ENCODE results near the gene SKI.
"Not testable (repeated sequence)": the region's sequence is repeated elsewhere in the genome, so short reads cannot be mapped to it uniquely, and the experiment has no call there.

The SKI gene

GRCh38 chr1:2231532-2232254 is 3.6 kb downstream of the SKI start:
- peak; percentile 73 for DNase-seq

GRCh38 chr1:2232255-2232915 is 4.3 kb downstream of the SKI start:
- DNase-seq = no peak

- DNase-seq = peak; percentile 86
Observed at GRCh38 chr1:2232916-2233438, 4.9 kb downstream of the SKI start.

- no peak for DNase-seq
Observed at GRCh38 chr1:2233468-2233867, 5.3 kb downstream of the SKI start.

GRCh38 chr1:2233997-2234761 is 6.1 kb downstream of the SKI start:
- peak; percentile 94 for DNase-seq

GRCh38 chr1:2234762-2235113 is 6.6 kb downstream of the SKI start:
- no peak for DNase-seq

- no peak for DNase-seq
Observed at GRCh38 chr1:2235300-2235998, 7.3 kb downstream of the SKI start.

- no peak for DNase-seq
Observed at GRCh38 chr1:2236695-2237677, 8.9 kb downstream of the SKI start.

- no peak for DNase-seq
Observed at GRCh38 chr1:2237773-2238172, 9.7 kb downstream of the SKI start.

- no peak for DNase-seq
Observed at GRCh38 chr1:2238361-2239012, 10.4 kb downstream of the SKI start.

- no peak for DNase-seq
Observed at GRCh38 chr1:2239013-2239370, 10.9 kb downstream of the SKI start.

GRCh38 chr1:2239384-2239985 is 11.4 kb downstream of the SKI start:
- no peak for DNase-seq

GRCh38 chr1:2240270-2241156 is 12.4 kb downstream of the SKI start:
- peak; percentile 83 for DNase-seq

- DNase-seq = no peak
Observed at GRCh38 chr1:2241820-2242219, 13.7 kb downstream of the SKI start.

GRCh38 chr1:2242814-2243725 is 15.0 kb downstream of the SKI start:
- no peak for DNase-seq

- DNase-seq = not testable (repeated sequence)
Observed at GRCh38 chr1:2247045-2247394, 18.9 kb downstream of the SKI start.

GRCh38 chr1:2247760-2248126 is 19.6 kb downstream of the SKI start:
- DNase-seq = no peak

- DNase-seq = no peak
Observed at GRCh38 chr1:2248127-2248826, 20.2 kb downstream of the SKI start.

All from hematopoietic multipotent progenitor cell treated with erythropoietin and hydrocortisone succinate and interleukin-3 and kit ligand, for 6 days (in vitro differentiated cells).